Hepatocyte (in vitro differentiated cells): ENCODE results near the gene NIPAL4. TPM values are rescaled to one million over a fixed set of nuclear protein-coding genes. Genes with fewer than 3 reads are reported as not detected.

Experiments
- DNase-seq: peaks from one replicate; pipeline ENCODE4 v3.0.0-alpha.2; 2016; ENCODE audit warnings: low spot score
- H2AFZ ChIP-seq: fragments of 200-600 bp; sonication (generic); 2 replicates; pipeline ENCODE4 v1.6.0; 2016; ENCODE audit warnings: antibody characterized with exemption, mild to moderate bottlenecking
- H3K27ac ChIP-seq: fragments of 200-600 bp; sonication (generic); 2 replicates; pipeline ENCODE4 v1.5.1; 2016; ENCODE audit warnings: mild to moderate bottlenecking
- H3K27me3 ChIP-seq: fragments of 200-600 bp; sonication (generic); 2 replicates; pipeline ENCODE4 v1.6.1; 2016
- H3K36me3 ChIP-seq: fragments of 200-600 bp; sonication (generic); replicated peaks from 2 replicates; pipeline ENCODE4 v1.5.1; 2016; ENCODE audit warnings: low read depth; ENCODE audit not compliant: insufficient read depth
- H3K4me1 ChIP-seq: fragments of 200-600 bp; sonication (generic); 2 replicates; pipeline ENCODE4 v1.5.1; 2016; ENCODE audit warnings: mild to moderate bottlenecking, moderate library complexity; ENCODE audit not compliant: insufficient read depth
- H3K4me2 ChIP-seq: fragments of 200-600 bp; sonication (generic); 2 replicates; pipeline ENCODE4 v1.6.0; 2016
- H3K4me3 ChIP-seq: fragments of 200-600 bp; sonication (generic); 2 replicates; pipeline ENCODE4 v1.5.1; 2016; ENCODE audit warnings: mild to moderate bottlenecking
- H3K79me2 ChIP-seq: fragments of 200-600 bp; sonication (generic); 2 replicates; pipeline ENCODE4 v1.6.0; 2017; ENCODE audit warnings: mild to moderate bottlenecking
- H3K9me2 ChIP-seq: fragments of 200-600 bp; sonication (generic); replicated peaks from 2 replicates; pipeline ENCODE4 v1.6.0; 2017; ENCODE audit warnings: mild to moderate bottlenecking; ENCODE audit not compliant: insufficient read depth
- H3K9me3 ChIP-seq: fragments of 200-600 bp; sonication (generic); 2 replicates; pipeline ENCODE4 v1.5.1; 2016; ENCODE audit warnings: low read depth, mild to moderate bottlenecking
- H4K20me1 ChIP-seq: fragments of 200-600 bp; sonication (generic); 2 replicates; pipeline ENCODE4 v1.6.0; 2016; ENCODE audit warnings: mild to moderate bottlenecking; ENCODE audit not compliant: insufficient read depth, poor library complexity, severe bottlenecking
- CTCF ChIP-seq: fragments of 200-600 bp; sonication (generic); IDR thresholded peaks from 2 replicates; pipeline ENCODE4 v1.5.1; 2016; ENCODE audit warnings: antibody characterized with exemption, mild to moderate bottlenecking; ENCODE audit not compliant: poor library complexity
- EZH2 ChIP-seq: fragments of 200-600 bp; sonication (generic); IDR thresholded peaks from 2 replicates; pipeline ENCODE4 v1.6.1; 2016; ENCODE audit warnings: antibody characterized with exemption, mild to moderate bottlenecking, borderline replicate concordance
- EZH2phosphoT487 ChIP-seq: fragments of 200-600 bp; sonication (generic); IDR thresholded peaks from one replicate; pipeline ENCODE4 v1.6.1; 2018; ENCODE audit warnings: antibody characterized with exemption, mild to moderate bottlenecking, low read depth, moderate library complexity; ENCODE audit not compliant: unreplicated experiment, severe bottlenecking
- WGBS: methylation state at CpG from one replicate; pipeline ENCODE4 v1.1.6; 2016; ENCODE audit warnings: low lambda C conversion rate; ENCODE audit errors: missing lambda C conversion rate; 5-methylcytosine and 5-hydroxymethylcytosine counted together
- polyA plus RNA-seq: library from polyadenylated mRNA; unstranded; fragments of >200 nt; fragmentation: Nextera tagmentation; extraction: Ambion mirVana; gene quantifications from 2 replicates; pipeline ENCODE4 v1.2.1, GENCODE V29; 2016
- total RNA-seq: library from RNA; depleted of rRNA; stranded (reverse); fragments of >200 nt; gene quantifications from 2 replicates; pipeline ENCODE4 v1.2.3, GENCODE V29; 2014

The NIPAL4 gene
- total and polyA plus RNA-seq, 2 experiments from 2014 or later, result 0.17 to 0.37 TPM

GRCh38 chr5:157494178-157494832 is 34.3 kb downstream of the NIPAL4 start:
- H2AFZ ChIP-seq, result no peak overlapping the region
- H3K79me2 ChIP-seq, result no peaks in the 10 kb centered on the region
- no peaks in the 10 kb centered on the region for H3K4me1 ChIP-seq
- H3K4me3 ChIP-seq, result no peak overlapping the region
- DNase-seq, result no peak
- H3K27me3 ChIP-seq, result no peaks in the 10 kb centered on the region
- H4K20me1 ChIP-seq, result no peaks in the 10 kb centered on the region
- H3K9me2 ChIP-seq, result no peaks in the 10 kb centered on the region
- H3K4me2 ChIP-seq, result no peak overlapping the region
- 91% methylated on average over 5 of the region's 5 CpGs for WGBS
- H3K36me3 ChIP-seq, result no peaks in the 10 kb centered on the region
- no peak for TF ChIP-seq EZH2
- TF ChIP-seq EZH2phosphoT487, result no peak
- TF ChIP-seq CTCF, result no peak
- no peak overlapping the region for H3K27ac ChIP-seq
- H3K9me3 ChIP-seq, result no peaks in the 10 kb centered on the region

- no peaks in the 10 kb centered on the region for H3K27me3 ChIP-seq
- no peak overlapping the region for H2AFZ ChIP-seq
- no peak overlapping the region for H3K4me2 ChIP-seq
- no peaks in the 10 kb centered on the region for H3K4me1 ChIP-seq
- H4K20me1 ChIP-seq, result no peaks in the 10 kb centered on the region
- no peaks in the 10 kb centered on the region for H3K79me2 ChIP-seq
- no peak overlapping the region for H3K4me3 ChIP-seq
- no peak overlapping the region for H3K27ac ChIP-seq
- H3K9me2 ChIP-seq, result no peaks in the 10 kb centered on the region
- 94% methylated on average over 8 of the region's 8 CpGs for WGBS
- DNase-seq, result no peak
- TF ChIP-seq EZH2, result no peak
- TF ChIP-seq EZH2phosphoT487, result no peak
- no peak for TF ChIP-seq CTCF
- no peaks in the 10 kb centered on the region for H3K36me3 ChIP-seq
- no peaks in the 10 kb centered on the region for H3K9me3 ChIP-seq
Measured at GRCh38 chr5:157496864-157497263, 36.9 kb downstream of the NIPAL4 start.

GRCh38 chr5:157497875-157498611 is 38.0 kb downstream of the NIPAL4 start:
- TF ChIP-seq EZH2 (no peak), CTCF (no peak), EZH2phosphoT487 (no peak)
- H4K20me1 ChIP-seq, result no peaks in the 10 kb centered on the region
- H3K4me1 ChIP-seq, result no peaks in the 10 kb centered on the region
- no peaks in the 10 kb centered on the region for H3K27me3 ChIP-seq
- H3K36me3 ChIP-seq, result no peaks in the 10 kb centered on the region
- H3K9me3 ChIP-seq, result no peaks in the 10 kb centered on the region
- no peak overlapping the region for H3K4me3 ChIP-seq
- no peaks in the 10 kb centered on the region for H3K9me2 ChIP-seq
- 87% methylated on average over 10 of the region's 10 CpGs for WGBS
- no peak overlapping the region for H2AFZ ChIP-seq
- DNase-seq, result no peak
- H3K27ac ChIP-seq, result no peak overlapping the region
- H3K79me2 ChIP-seq, result no peaks in the 10 kb centered on the region
- H3K4me2 ChIP-seq, result no peak overlapping the region
